Measurements from ENCODE around the gene KBTBD7. TPM values are rescaled to one million over a fixed set of nuclear protein-coding genes. Genes with fewer than 3 reads are reported as not detected.

The KBTBD7 gene
- total RNA-seq, 1 experiment from 2014 or later: 12.9 TPM

DNA sequence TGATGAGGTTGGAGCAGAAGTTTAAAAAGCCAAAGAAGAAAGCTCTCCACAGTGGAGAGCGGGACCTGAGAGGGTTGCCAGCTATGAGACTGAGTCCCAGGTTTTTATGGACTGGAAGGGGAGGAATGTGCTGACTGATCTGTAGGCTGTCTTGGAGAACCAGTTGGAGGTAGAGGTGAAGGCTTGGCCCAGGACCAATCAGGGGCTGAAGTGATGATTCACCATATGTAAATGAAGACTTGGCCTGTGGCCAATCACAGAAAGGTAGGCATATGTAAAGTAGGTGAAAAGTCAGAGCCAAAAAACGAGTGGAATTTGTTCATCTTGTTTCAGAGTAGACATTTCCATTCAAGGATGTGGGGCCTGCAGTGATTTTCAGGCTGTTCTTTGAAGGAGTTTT is 44.3 kb downstream of the KBTBD7 start:
- Histone ChIP-seq H3K23ac (ENCODE audit: insufficient read length, low read depth, low read length) (no peak overlapping the region), H2AFZ (ENCODE audit: low read length) (no peak overlapping the region), H3K79me2 (ENCODE audit: insufficient read depth, low read length) (no peaks in the 10 kb centered on the region), H3K4me1 (ENCODE audit: insufficient read depth, low read length) (no peaks in the 10 kb centered on the region), H3K27ac (ENCODE audit: insufficient read length, low read depth, low read length) (no peak overlapping the region), H3K4ac (ENCODE audit: low read depth, low read length) (no peak overlapping the region), H3K4me2 (ENCODE audit: insufficient read depth, insufficient read length, low read length) (no peak overlapping the region), H4K20me1 (ENCODE audit: control insufficient read depth, insufficient read depth, insufficient read length) (no peaks in the 10 kb centered on the region), H3K14ac (ENCODE audit: insufficient read depth, low read length) (no peak overlapping the region), H3T11ph (ENCODE audit: low read length) (no peak overlapping the region), H3K9me3 (ENCODE audit: control insufficient read depth, low read depth, low read length) (peaks cover 27% of the 10 kb centered on the region), H2BK12ac (ENCODE audit: insufficient read length, low read depth, low read length) (no peak overlapping the region), H4K91ac (ENCODE audit: insufficient read length, low read depth, low read length) (no peak overlapping the region), H2BK20ac (ENCODE audit: low read depth, low read length, poor library complexity, severe bottlenecking) (no peak overlapping the region), H2BK5ac (ENCODE audit: insufficient read length, low read length) (no peak overlapping the region), H4K8ac (replicated peaks; ENCODE audit: insufficient read length, low read depth, low read length) (no peak overlapping the region), H4K5ac (ENCODE audit: insufficient read length, low read depth, low read length) (no peak overlapping the region), H3K56ac (ENCODE audit: insufficient read length, low read depth, low read length) (no peak overlapping the region), H2BK15ac (ENCODE audit: low read depth, low read length) (no peak overlapping the region), H2BK120ac (ENCODE audit: low read depth, low read length, poor library complexity, severe bottlenecking) (no peak overlapping the region), H3K23me2 (ENCODE audit: insufficient read length, low read depth, low read length, poor library complexity, severe bottlenecking) (no peaks in the 10 kb centered on the region), H3K9ac (ENCODE audit: extremely low read depth, insufficient read length, low read length) (no peak overlapping the region), H2AK5ac (ENCODE audit: insufficient read length, low read length) (no peak overlapping the region), H3K18ac (ENCODE audit: insufficient read length, low read depth, low read length) (no peak overlapping the region), H3K79me1 (ENCODE audit: insufficient read depth, low read depth, low read length, poor library complexity, severe bottlenecking) (no peaks in the 10 kb centered on the region), H3K27me3 (ENCODE audit: insufficient read depth, low read length) (no peaks in the 10 kb centered on the region)
- no peak for DNase-seq
- Mint-ChIP-seq H3K4me3 (no peak overlapping the region), H3K4me1 (0 out of 4 replicates have a peak, but pooled peaks cover 0 to 4% of the 10 kb centered on the region in 2 experiments), H3K27me3 (ENCODE audit: low read depth) (peaks cover 1% of the 10 kb centered on the region; the same call in 1 of the 2 replicates), H3K9me3 (peaks cover 58 to 61% of the 10 kb centered on the region in 2 experiments), H3K36me3 (ENCODE audit: insufficient read depth in 1 of 3, low read depth in 3 of 3) (peaks cover 46 to 69% (median 65%) of the 10 kb centered on the region in 3 experiments), H3K27ac (no peak overlapping the region)
- TF ChIP-seq, protein P1, sequence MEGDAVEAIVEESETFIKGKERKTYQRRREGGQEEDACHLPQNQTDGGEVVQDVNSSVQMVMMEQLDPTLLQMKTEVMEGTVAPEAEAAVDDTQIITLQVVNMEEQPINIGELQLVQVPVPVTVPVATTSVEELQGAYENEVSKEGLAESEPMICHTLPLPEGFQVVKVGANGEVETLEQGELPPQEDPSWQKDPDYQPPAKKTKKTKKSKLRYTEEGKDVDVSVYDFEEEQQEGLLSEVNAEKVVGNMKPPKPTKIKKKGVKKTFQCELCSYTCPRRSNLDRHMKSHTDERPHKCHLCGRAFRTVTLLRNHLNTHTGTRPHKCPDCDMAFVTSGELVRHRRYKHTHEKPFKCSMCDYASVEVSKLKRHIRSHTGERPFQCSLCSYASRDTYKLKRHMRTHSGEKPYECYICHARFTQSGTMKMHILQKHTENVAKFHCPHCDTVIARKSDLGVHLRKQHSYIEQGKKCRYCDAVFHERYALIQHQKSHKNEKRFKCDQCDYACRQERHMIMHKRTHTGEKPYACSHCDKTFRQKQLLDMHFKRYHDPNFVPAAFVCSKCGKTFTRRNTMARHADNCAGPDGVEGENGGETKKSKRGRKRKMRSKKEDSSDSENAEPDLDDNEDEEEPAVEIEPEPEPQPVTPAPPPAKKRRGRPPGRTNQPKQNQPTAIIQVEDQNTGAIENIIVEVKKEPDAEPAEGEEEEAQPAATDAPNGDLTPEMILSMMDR (conservative IDR thresholded peaks at IDR 0.05): no peak
- WGBS (ENCODE audit: extremely low coverage, insufficient read length, low lambda C conversion rate): no CpG with 5 or more reads among the region's 2 CpGs

Measured in H9 (cell line).